Natural killer cell (primary cell): ENCODE measurements around the gene PHAF1. TPM values are rescaled to one million over a fixed set of nuclear protein-coding genes. Genes with fewer than 3 reads are reported as not detected.

Experiments
- ATAC-seq, 3 donors: fragments of 150-1000 bp in 2 of 3; fragments of 200-7000 bp in 1 of 3; cut with Tn5 transposase; 1 replicate in 1 of 3; 2 replicates in 2 of 3; pipeline ENCODE4 v1.10.0; 2021; ENCODE audit warnings: mild to moderate bottlenecking in 2 of 3, moderate library complexity in 2 of 3
- DNase-seq, 2 donors: peaks; one replicate each; pipeline versions ENCODE4 v3.0.0 to v3.0.0-alpha.2; 2013 to 2021; ENCODE audit warnings: mixed read lengths in 1 of 2
- H3K27ac ChIP-seq: one replicate; pipeline ENCODE4 v1.5.1; 2013; ENCODE audit warnings: mild to moderate bottlenecking, low read length
- H3K27me3 ChIP-seq: one replicate; pipeline ENCODE4 v1.6.1; 2013; ENCODE audit warnings: low read length; ENCODE audit not compliant: control insufficient read depth, insufficient read depth
- H3K36me3 ChIP-seq: one replicate; pipeline ENCODE4 v1.6.1; 2013; ENCODE audit warnings: low read length; ENCODE audit not compliant: control insufficient read depth, insufficient read depth
- H3K4me1 ChIP-seq: one replicate; pipeline ENCODE4 v1.6.1; 2013; ENCODE audit warnings: low read length; ENCODE audit not compliant: control insufficient read depth, insufficient read depth
- H3K4me3 ChIP-seq: one replicate; pipeline ENCODE4 v1.5.1; 2013; ENCODE audit warnings: low read length
- H3K9me3 ChIP-seq: one replicate; pipeline ENCODE4 v1.6.1; 2013; ENCODE audit warnings: low read length; ENCODE audit not compliant: control insufficient read depth, insufficient read depth
- H3K27ac Mint-ChIP-seq, 2 donors: one replicate each; pipeline ENCODE4 v1.8.0; 2022; ENCODE audit warnings: mild to moderate bottlenecking in 2 of 2, mixed read lengths in 2 of 2, moderate library complexity in 1 of 2
- H3K27me3 Mint-ChIP-seq, 2 donors: one replicate each; pipeline ENCODE4 v1.8.0; 2022; ENCODE audit warnings: low read depth in 2 of 2, mixed read lengths in 2 of 2
- H3K36me3 Mint-ChIP-seq: one replicate; pipeline ENCODE4 v1.8.0; 2022; ENCODE audit warnings: mixed read lengths
- H3K4me1 Mint-ChIP-seq, 2 donors: one replicate each; pipeline ENCODE4 v1.8.0; 2022; ENCODE audit warnings: mixed read lengths in 2 of 2
- H3K4me3 Mint-ChIP-seq: one replicate; pipeline ENCODE4 v1.8.0; 2022; ENCODE audit warnings: mild to moderate bottlenecking, moderate library complexity, mixed read lengths
- H3K9me3 Mint-ChIP-seq, 2 donors: one replicate each; pipeline ENCODE4 v1.8.0; 2022; ENCODE audit warnings: mixed read lengths in 2 of 2
- WGBS: methylation state at CpG from one replicate; pipeline ENCODE4 v1.1.7; 2013; ENCODE audit warnings: missing lambda C conversion rate; ENCODE audit not compliant: insufficient coverage; 5-methylcytosine and 5-hydroxymethylcytosine counted together
- intact Hi-C: fragments of 100-400 bp; cut with micrococcal nuclease; formaldehyde crosslinking; loops from one replicate; pipeline ENCODE4 v1.14.2; 2022
- total RNA-seq, 4 donors: library from RNA; stranded (reverse); fragments of 120-200 nt in 1 of 4; gene quantifications; one replicate each; pipeline versions ENCODE4 v1.2.3 to v1.2.4, GENCODE V29; 2013 to 2022
- TF ChIP-seq, protein P1 (sequence below): fragments of 200-600 bp; IDR thresholded peaks from one replicate; pipeline ENCODE4 v1.8.0; 2022; ENCODE audit warnings: antibody characterized with exemption

PHAF1 gene
- total RNA-seq, 3 donors from 2014 or later (not counting 1 experiment from before 2014, with no cell fraction given), result 17.0 to 22.4 (median 22.0) TPM

DNA sequence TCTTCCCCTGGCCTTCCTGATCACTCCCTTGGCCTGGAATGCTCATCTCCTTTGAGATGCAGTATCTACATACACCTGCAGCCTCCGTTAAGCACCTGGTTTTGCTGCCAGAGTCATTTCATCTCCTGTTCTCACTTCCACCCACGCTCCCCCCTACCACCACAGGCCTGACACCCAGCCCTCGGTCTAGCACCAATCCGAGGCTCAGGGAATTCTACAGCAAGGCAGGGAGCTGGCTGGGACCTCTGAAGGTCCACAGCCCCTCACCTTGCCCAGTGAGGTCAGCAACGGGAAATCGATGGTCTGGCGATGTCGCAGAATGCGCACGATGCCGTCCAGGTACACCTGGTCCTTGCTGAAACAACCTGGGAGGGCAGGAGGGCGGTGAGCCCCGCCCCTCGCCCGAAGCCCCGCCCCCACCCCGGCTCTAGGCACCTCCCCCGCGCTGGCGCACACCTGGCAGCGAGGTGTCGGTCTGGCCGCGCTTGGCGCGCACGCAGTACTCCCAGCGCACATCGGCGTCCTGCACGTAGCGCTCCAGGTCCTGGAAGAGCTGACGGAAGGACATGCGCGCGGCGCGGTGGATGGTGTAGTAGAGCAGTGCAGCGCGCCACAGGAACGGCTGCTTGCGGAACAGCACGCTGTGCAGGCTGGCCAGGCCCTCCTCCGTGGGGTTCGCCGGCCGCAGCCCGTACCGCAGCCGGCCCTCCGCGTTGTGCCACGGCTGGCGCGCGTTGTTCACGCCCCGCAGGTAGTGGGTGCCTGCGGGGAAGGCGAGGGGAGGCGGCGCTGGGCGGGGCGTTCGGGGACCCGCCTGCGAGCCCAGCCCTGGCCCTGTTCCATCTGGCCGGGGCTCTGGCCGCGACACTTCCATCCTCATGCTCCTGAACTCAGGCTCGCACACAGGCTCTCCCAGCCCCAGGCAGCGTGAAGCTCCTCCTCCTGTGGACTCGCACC, 68.3 kb downstream of the PHAF1 start:
- TF ChIP-seq, protein P1, sequence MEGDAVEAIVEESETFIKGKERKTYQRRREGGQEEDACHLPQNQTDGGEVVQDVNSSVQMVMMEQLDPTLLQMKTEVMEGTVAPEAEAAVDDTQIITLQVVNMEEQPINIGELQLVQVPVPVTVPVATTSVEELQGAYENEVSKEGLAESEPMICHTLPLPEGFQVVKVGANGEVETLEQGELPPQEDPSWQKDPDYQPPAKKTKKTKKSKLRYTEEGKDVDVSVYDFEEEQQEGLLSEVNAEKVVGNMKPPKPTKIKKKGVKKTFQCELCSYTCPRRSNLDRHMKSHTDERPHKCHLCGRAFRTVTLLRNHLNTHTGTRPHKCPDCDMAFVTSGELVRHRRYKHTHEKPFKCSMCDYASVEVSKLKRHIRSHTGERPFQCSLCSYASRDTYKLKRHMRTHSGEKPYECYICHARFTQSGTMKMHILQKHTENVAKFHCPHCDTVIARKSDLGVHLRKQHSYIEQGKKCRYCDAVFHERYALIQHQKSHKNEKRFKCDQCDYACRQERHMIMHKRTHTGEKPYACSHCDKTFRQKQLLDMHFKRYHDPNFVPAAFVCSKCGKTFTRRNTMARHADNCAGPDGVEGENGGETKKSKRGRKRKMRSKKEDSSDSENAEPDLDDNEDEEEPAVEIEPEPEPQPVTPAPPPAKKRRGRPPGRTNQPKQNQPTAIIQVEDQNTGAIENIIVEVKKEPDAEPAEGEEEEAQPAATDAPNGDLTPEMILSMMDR, result no peak
- ATAC-seq (peak; percentile 51 to 57 (median 55)), DNase-seq (peak in 1 of 2 donors; percentile 82)
- WGBS, result 4% methylated on average over 73 of the region's 73 CpGs
- H3K9me3 Mint-ChIP-seq, result no peaks in the 10 kb centered on the region
- no peak overlapping the region for H3K27ac Mint-ChIP-seq
- H3K4me3 Mint-ChIP-seq, result peak overlapping the region; percentile 67
- peaks cover 18 to 43% of the 10 kb centered on the region in 2 donors for H3K4me1 Mint-ChIP-seq
- peaks cover 40% of the 10 kb centered on the region for H3K4me1 ChIP-seq
- peaks cover 0 to 3% of the 10 kb centered on the region in 2 donors for H3K27me3 Mint-ChIP-seq
- H3K36me3 ChIP-seq, result no peaks in the 10 kb centered on the region
- H3K9me3 ChIP-seq, result no peaks in the 10 kb centered on the region
- no peak overlapping the region for H3K4me3 ChIP-seq
- H3K36me3 Mint-ChIP-seq, result no peaks in the 10 kb centered on the region
- intact Hi-C loops, result no loop called here
- no peaks in the 10 kb centered on the region for H3K27me3 ChIP-seq
- H3K27ac ChIP-seq, result no peak overlapping the region

DNA sequence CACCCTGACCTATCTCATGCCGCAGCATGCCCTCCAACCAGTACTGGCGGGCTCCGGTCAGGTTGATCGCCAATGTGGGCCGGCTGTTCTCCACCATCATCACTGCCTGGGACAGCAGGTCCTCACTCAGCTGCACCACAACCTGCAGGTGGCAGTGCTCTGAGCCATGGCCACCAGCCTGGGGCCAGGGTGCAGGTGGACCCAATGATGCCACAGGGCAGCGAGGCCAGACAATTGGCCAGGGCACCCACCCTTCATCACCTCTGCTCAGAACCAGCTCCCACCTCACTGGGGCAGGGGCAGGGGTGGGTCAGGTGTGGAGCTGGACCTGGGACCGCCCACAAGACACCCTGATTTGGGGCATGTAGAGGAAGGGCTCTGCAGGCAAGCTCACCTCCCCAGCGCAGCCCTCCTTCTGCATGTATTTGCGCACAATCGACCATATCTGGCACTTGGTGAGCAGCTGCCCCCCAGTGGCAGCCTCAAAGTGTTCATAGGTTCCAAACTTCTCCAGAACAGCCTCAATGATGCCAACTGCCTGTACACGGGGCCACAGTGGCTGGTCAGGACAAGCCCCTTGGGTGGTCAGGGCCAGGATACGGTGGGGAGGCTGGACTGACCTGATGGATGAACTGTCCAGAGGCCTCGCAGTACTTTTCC, 69.8 kb downstream of the PHAF1 start:
- Histone ChIP-seq H3K36me3 (no peaks in the 10 kb centered on the region), H3K9me3 (no peaks in the 10 kb centered on the region), H3K27ac (no peak overlapping the region), H3K4me3 (no peak overlapping the region), H3K4me1 (peaks cover 32% of the 10 kb centered on the region), H3K27me3 (no peaks in the 10 kb centered on the region)
- WGBS, result 94% methylated on average over 13 of the region's 13 CpGs
- TF ChIP-seq, protein P1, result no peak
- no peaks in the 10 kb centered on the region for H3K9me3 Mint-ChIP-seq
- ATAC-seq (no peak), DNase-seq (peak in 1 of 2 donors; percentile 28)
- no peak overlapping the region for H3K4me3 Mint-ChIP-seq
- H3K27me3 Mint-ChIP-seq, result peaks cover 0 to 3% of the 10 kb centered on the region in 2 donors
- no peaks in the 10 kb centered on the region for H3K36me3 Mint-ChIP-seq
- no peak overlapping the region for H3K27ac Mint-ChIP-seq
- peaks cover 6 to 28% of the 10 kb centered on the region in 2 donors for H3K4me1 Mint-ChIP-seq
- intact Hi-C loops, result no loop called here

DNA sequence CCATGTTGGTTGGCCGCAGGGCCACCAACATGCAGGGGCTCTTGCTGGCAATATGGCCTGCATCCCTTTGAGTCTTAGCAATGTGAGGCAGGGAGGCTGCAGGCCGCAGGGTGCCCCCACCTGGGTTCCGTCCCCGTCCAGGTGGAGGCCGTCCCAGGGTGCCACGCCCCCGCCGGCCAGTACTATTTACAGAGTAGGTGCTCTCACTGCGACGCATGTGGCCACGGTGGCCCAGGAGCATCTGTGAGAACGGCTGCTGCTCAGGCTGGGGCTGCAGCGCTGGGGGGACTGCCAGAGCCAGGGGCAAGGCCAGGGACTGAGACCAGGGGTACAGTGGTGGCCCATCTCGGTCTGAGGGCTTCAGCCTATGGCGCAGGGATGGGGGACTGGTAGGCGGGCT, 70.4 kb downstream of the PHAF1 start:
- H3K4me1 ChIP-seq, result peaks cover 32% of the 10 kb centered on the region
- H3K9me3 ChIP-seq, result no peaks in the 10 kb centered on the region
- H3K27ac Mint-ChIP-seq, result no peak overlapping the region
- DNase-seq (no peak), ATAC-seq (no peak)
- H3K27me3 ChIP-seq, result no peaks in the 10 kb centered on the region
- H3K4me1 Mint-ChIP-seq, result peaks cover 8 to 30% of the 10 kb centered on the region in 2 donors
- 94% methylated on average over 16 of the region's 16 CpGs for WGBS
- H3K36me3 Mint-ChIP-seq, result no peaks in the 10 kb centered on the region
- no peaks in the 10 kb centered on the region for H3K36me3 ChIP-seq
- peaks cover 0 to 4% of the 10 kb centered on the region in 2 donors for H3K27me3 Mint-ChIP-seq
- no peak overlapping the region for H3K4me3 ChIP-seq
- no peak overlapping the region for H3K4me3 Mint-ChIP-seq
- intact Hi-C loops, result no loop called here
- H3K27ac ChIP-seq, result no peak overlapping the region
- no peaks in the 10 kb centered on the region for H3K9me3 Mint-ChIP-seq
- TF ChIP-seq, protein P1, result no peak
